Stimulated activated CD4-positive, alpha-beta T cell treated with anti-CD3 and anti-CD28 coated beads, Interleukin-2, amount 100 ng/mL, for 24 hours (primary cell): Measurements from ENCODE around the gene ATG9B.
"Not testable (repeated sequence)": the region's sequence is repeated elsewhere in the genome, so short reads cannot be mapped to it uniquely, and the experiment has no call there.

Experiments
- DNase-seq, 2 donors: peaks; one replicate each; pipeline ENCODE4 v3.0.0-alpha.2; 2020

Gene ATG9B

GRCh38 chr7:151015967-151016366 lies 8.3 kb downstream of the ATG9B start:
- DNase-seq, result no peak

GRCh38 chr7:151014950-151015349 lies 9.3 kb downstream of the ATG9B start:
- no peak for DNase-seq

- DNase-seq, result peak; percentile 83 to 87
These were observed 10.4 kb downstream of the ATG9B start for GRCh38 chr7:151013733-151014497.

GRCh38 chr7:151013356-151013732 lies 10.9 kb downstream of the ATG9B start:
- DNase-seq, result no peak

- DNase-seq, result no peak
These were observed 11.4 kb downstream of the ATG9B start for GRCh38 chr7:151012911-151013347.

GRCh38 chr7:151012031-151012692 lies 12.1 kb downstream of the ATG9B start:
- DNase-seq, result no peak

- not testable (repeated sequence) for DNase-seq
These were observed 12.7 kb downstream of the ATG9B start for GRCh38 chr7:151011616-151012015.

- no peak for DNase-seq
These were observed 13.2 kb downstream of the ATG9B start for GRCh38 chr7:151011097-151011409.

GRCh38 chr7:151010307-151011096 lies 13.8 kb downstream of the ATG9B start:
- peak; percentile 50 to 54 for DNase-seq

- no peak for DNase-seq
These were observed 14.3 kb downstream of the ATG9B start for GRCh38 chr7:151010037-151010306.

- DNase-seq, result no peak
These were observed 14.8 kb downstream of the ATG9B start for GRCh38 chr7:151009327-151010036.

GRCh38 chr7:151008511-151009323 lies 15.6 kb downstream of the ATG9B start:
- DNase-seq, result peak; percentile 87 to 92

- DNase-seq, result no peak
These were observed 16.2 kb downstream of the ATG9B start for GRCh38 chr7:151008143-151008510.

GRCh38 chr7:151007469-151007898 lies 16.8 kb downstream of the ATG9B start:
- DNase-seq, result no peak

- DNase-seq, result no peak
These were observed 17.5 kb downstream of the ATG9B start for GRCh38 chr7:151006590-151007300.

- no peak for DNase-seq
These were observed 18.7 kb downstream of the ATG9B start for GRCh38 chr7:151005566-151005965.

- DNase-seq, result no peak
These were observed 20.7 kb downstream of the ATG9B start for GRCh38 chr7:151003572-151003971.

GRCh38 chr7:151001546-151001945 lies 22.7 kb downstream of the ATG9B start:
- no peak for DNase-seq

GRCh38 chr7:151000897-151001495 lies 23.3 kb downstream of the ATG9B start:
- DNase-seq, result no peak

GRCh38 chr7:150999497-151000230 lies 24.6 kb downstream of the ATG9B start:
- DNase-seq, result no peak

GRCh38 chr7:150999001-150999400 lies 25.3 kb downstream of the ATG9B start:
- DNase-seq, result no peak
